B cell (primary cell): ENCODE data around the gene DTHD1. TPM values are rescaled to one million over a fixed set of nuclear protein-coding genes. Genes with fewer than 3 reads are reported as not detected.
A peak's percentile ranks its signal among the peaks of the same experiment; 100 is the strongest.

Experiments used
- ATAC-seq: fragments of 200-7000 bp; cut with Tn5 transposase; one replicate; pipeline ENCODE4 v1.10.0; 2021; ENCODE audit warnings: low read depth, mild to moderate bottlenecking, moderate number of reproducible peaks, moderate library complexity
- CTCF ChIA-PET: fragments of 350-600 bp; sonication (Branson Sonifier 250); formaldehyde crosslinking; loops from one replicate; lab custom pipeline; 2021; ENCODE audit warnings: antibody characterized with exemption, inconsistent platforms; lab: Charles Lee
- POLR2A ChIA-PET: fragments of 350-600 bp; sonication (Branson Sonifier 250); formaldehyde crosslinking; loops from one replicate; lab custom pipeline; 2021; ENCODE audit warnings: antibody characterized with exemption; lab: Charles Lee
- DNase-seq: peaks from one replicate; pipeline ENCODE4 v3.0.0; 2013
- H2AFZ ChIP-seq: 2 replicates; pipeline ENCODE4 v1.6.1; 2012; ENCODE audit warnings: mild to moderate bottlenecking, low read depth, low read length; ENCODE audit not compliant: insufficient read depth, poor library complexity, severe bottlenecking
- H3K27ac ChIP-seq, 2 donors: 1 replicate in 1 of 2; 2 replicates in 1 of 2; pipeline ENCODE4 v1.5.1; 2012 to 2013; ENCODE audit warnings: low read length in 2 of 2, mild to moderate bottlenecking in 2 of 2, moderate library complexity in 1 of 2
- H3K27me3 ChIP-seq, 4 experiments: fragments of 200-600 bp in 1 of 4; sonication (generic) in 1 of 4; replicated peaks in 1 of 4; 1 replicate in 2 of 4; 2 replicates in 2 of 4; pipeline versions ENCODE4 v1.6.1 to v1.7.0; 2013 to 2016; ENCODE audit warnings: low read length in 3 of 4, mild to moderate bottlenecking in 2 of 4, mixed read lengths in 1 of 4, moderate library complexity in 1 of 4; ENCODE audit not compliant: insufficient read depth in 4 of 4, control insufficient read depth in 3 of 4; ENCODE audit errors: control extremely low read depth in 1 of 4
- H3K36me3 ChIP-seq, 2 experiments: replicated peaks in 1 of 2; 1 replicate in 1 of 2; 2 replicates in 1 of 2; pipeline versions ENCODE4 v1.6.1 to v1.7.1; 2013; ENCODE audit warnings: low read length in 1 of 2; ENCODE audit not compliant: insufficient read depth in 2 of 2, control insufficient read depth in 1 of 2; ENCODE audit errors: control extremely low read depth in 1 of 2, extremely low read depth in 1 of 2
- H3K4me1 ChIP-seq, 2 donors: fragments of 200-600 bp in 1 of 2; sonication (generic) in 1 of 2; 1 replicate in 1 of 2; 2 replicates in 1 of 2; pipeline versions ENCODE4 v1.5.1 to v1.6.1; 2013 to 2017; ENCODE audit warnings: low read length in 2 of 2; ENCODE audit not compliant: control insufficient read depth in 2 of 2, insufficient read depth in 2 of 2
- H3K4me2 ChIP-seq: replicated peaks from 2 replicates; pipeline ENCODE3; 2012; ENCODE audit warnings: mild to moderate bottlenecking, low read depth, low read length; ENCODE audit not compliant: poor library complexity, severe bottlenecking
- H3K4me3 ChIP-seq, 5 experiments: fragments of 200-600 bp in 1 of 5; sonication (generic) in 1 of 5; 1 replicate in 3 of 5; 2 replicates in 2 of 5; pipeline versions ENCODE4 v1.5.1 to v1.7.0; 2011 to 2016; ENCODE audit warnings: low read length in 4 of 5, mild to moderate bottlenecking in 4 of 5, low read depth in 2 of 5, control low read depth in 1 of 5, moderate library complexity in 1 of 5; ENCODE audit not compliant: insufficient read depth in 1 of 5; ENCODE audit errors: control extremely low read depth in 1 of 5, extremely low read depth in 1 of 5
- H3K79me2 ChIP-seq: fragments of 200-600 bp; sonication (generic); one replicate; pipeline ENCODE4 v1.6.0; 2016; ENCODE audit warnings: low read length; ENCODE audit not compliant: control insufficient read depth, insufficient read depth
- H3K9ac ChIP-seq: fragments of 200-600 bp; sonication (generic); 2 replicates; pipeline ENCODE4 v1.6.1; 2017; ENCODE audit warnings: mild to moderate bottlenecking, low read length, moderate library complexity
- H3K9me3 ChIP-seq, 3 donors: one replicate each; pipeline versions ENCODE4 v1.6.1 to v1.7.1; 2013; ENCODE audit warnings: low read length in 2 of 3; ENCODE audit not compliant: control insufficient read depth in 2 of 3, insufficient read depth in 1 of 3; ENCODE audit errors: control extremely low read depth in 1 of 3
- H4K20me1 ChIP-seq: 2 replicates; pipeline ENCODE4 v1.6.0; 2012; ENCODE audit warnings: mild to moderate bottlenecking, low read length; ENCODE audit not compliant: insufficient read depth, control insufficient read depth, poor library complexity, severe bottlenecking
- H3K27ac Mint-ChIP-seq: one replicate; pipeline ENCODE4 v1.8.0; 2021; ENCODE audit warnings: mixed read lengths
- H3K27me3 Mint-ChIP-seq: one replicate; pipeline ENCODE4 v1.8.0; 2021; ENCODE audit warnings: mixed read lengths
- H3K4me1 Mint-ChIP-seq: one replicate; pipeline ENCODE4 v1.8.0; 2021; ENCODE audit warnings: mixed read lengths
- H3K4me3 Mint-ChIP-seq: one replicate; pipeline ENCODE4 v1.8.0; 2021; ENCODE audit warnings: mixed read lengths
- H3K9me3 Mint-ChIP-seq: one replicate; pipeline ENCODE4 v1.8.0; 2022; ENCODE audit warnings: mixed read lengths; ENCODE audit not compliant: insufficient read depth
- EZH2 ChIP-seq: IDR thresholded peaks from 2 replicates; pipeline ENCODE4 v1.6.1; 2012; ENCODE audit warnings: borderline replicate concordance, low read depth, mild to moderate bottlenecking, moderate library complexity, low read length; ENCODE audit not compliant: insufficient read depth, poor library complexity, severe bottlenecking
- WGBS: methylation state at CpG from one replicate; pipeline ENCODE4 v1.1.5; 2013; ENCODE audit warnings: missing lambda C conversion rate; ENCODE audit not compliant: insufficient coverage; 5-methylcytosine and 5-hydroxymethylcytosine counted together
- intact Hi-C: fragments of 100-400 bp; cut with micrococcal nuclease; formaldehyde crosslinking; loops from one replicate; pipeline ENCODE4 v1.10.0; 2022
- polyA plus RNA-seq: library from polyadenylated mRNA; depleted of rRNA; stranded (reverse); fragments of >200 nt; gene quantifications from 2 replicates; pipeline ENCODE4 v1.2.3, GENCODE V29; 2012
- total RNA-seq, 2 donors: library from RNA; stranded (reverse); fragments of 120-200 nt in 1 of 2; gene quantifications; 1 replicate in 1 of 2; 2 replicates in 1 of 2; pipeline versions ENCODE4 v1.2.3 to v1.2.4, GENCODE V29; 2013 to 2022
- TF ChIP-seq, protein P1 (sequence below): fragments of 200-600 bp; IDR thresholded peaks from one replicate; pipeline ENCODE4 v1.8.0; 2022; ENCODE audit warnings: antibody characterized with exemption, mild to moderate bottlenecking

DTHD1 gene
- total and polyA plus RNA-seq, 2 donors (not counting 1 experiment from before 2014, with no cell fraction given) = 0.04 TPM; not detected in 1

GRCh38 chr4:36244257-36245082, 36.9 kb upstream of the DTHD1 start, which contains the start of gene ARAP2:
Gene ARAP2, minus strand, starts transcription at chr4:36244514. Its CDS starts 15,028 bp downstream, at chr4:36229486.
- H3K79me2 ChIP-seq = peaks cover 48% of the 10 kb centered on the region
- peak within 1 kb of the TSS; percentile 84 for H3K4me2 ChIP-seq
- Mint-ChIP-seq H3K27ac (peak within 1 kb of the TSS; percentile 95), H3K9me3 (no peaks in the 10 kb centered on the region), H3K4me1 (peaks cover 41% of the 10 kb centered on the region), H3K27me3 (no peaks in the 10 kb centered on the region), H3K4me3 (peak within 1 kb of the TSS; percentile 96)
- no peaks in the 10 kb centered on the region for H3K36me3 ChIP-seq
- DNase-seq = peak; percentile 88
- H2AFZ ChIP-seq = peak within 1 kb of the TSS; percentile 86
- ChIA-PET POLR2A (interaction anchor here (0.6 to 3.1 kb wide), 5 partner anchors 10 to 105 kb away, joined by 3 to 16 read pairs (median 5); no protein-coding TSS in a partner anchor), CTCF (interaction anchor here (0.7 to 5.3 kb wide), 16 partner anchors 9 to 177 kb away, joined by 3 to 34 read pairs (median 4); no protein-coding TSS in a partner anchor)
- TF ChIP-seq EZH2 = no peak
- TF ChIP-seq, protein P1, sequence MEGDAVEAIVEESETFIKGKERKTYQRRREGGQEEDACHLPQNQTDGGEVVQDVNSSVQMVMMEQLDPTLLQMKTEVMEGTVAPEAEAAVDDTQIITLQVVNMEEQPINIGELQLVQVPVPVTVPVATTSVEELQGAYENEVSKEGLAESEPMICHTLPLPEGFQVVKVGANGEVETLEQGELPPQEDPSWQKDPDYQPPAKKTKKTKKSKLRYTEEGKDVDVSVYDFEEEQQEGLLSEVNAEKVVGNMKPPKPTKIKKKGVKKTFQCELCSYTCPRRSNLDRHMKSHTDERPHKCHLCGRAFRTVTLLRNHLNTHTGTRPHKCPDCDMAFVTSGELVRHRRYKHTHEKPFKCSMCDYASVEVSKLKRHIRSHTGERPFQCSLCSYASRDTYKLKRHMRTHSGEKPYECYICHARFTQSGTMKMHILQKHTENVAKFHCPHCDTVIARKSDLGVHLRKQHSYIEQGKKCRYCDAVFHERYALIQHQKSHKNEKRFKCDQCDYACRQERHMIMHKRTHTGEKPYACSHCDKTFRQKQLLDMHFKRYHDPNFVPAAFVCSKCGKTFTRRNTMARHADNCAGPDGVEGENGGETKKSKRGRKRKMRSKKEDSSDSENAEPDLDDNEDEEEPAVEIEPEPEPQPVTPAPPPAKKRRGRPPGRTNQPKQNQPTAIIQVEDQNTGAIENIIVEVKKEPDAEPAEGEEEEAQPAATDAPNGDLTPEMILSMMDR = no peak
- H3K4me3 ChIP-seq = peak within 1 kb of the TSS; percentile 79 to 96 (median 87)
- H3K27ac ChIP-seq = peak within 1 kb of the TSS; percentile 93 to 96
- no peaks in the 10 kb centered on the region for H3K27me3 ChIP-seq
- H3K4me1 ChIP-seq = peaks cover 18 to 22% of the 10 kb centered on the region in 2 donors
- H3K9me3 ChIP-seq = no peaks in the 10 kb centered on the region
- intact Hi-C loops = loop anchor here (1.0 to 10.0 kb wide), 6 partner anchors 11 to 1440 kb away; partner anchors contain the start of gene RELL1
- ATAC-seq = peak; percentile 81
- H3K9ac ChIP-seq = peak within 1 kb of the TSS; percentile 87
- H4K20me1 ChIP-seq = no peaks in the 10 kb centered on the region
- under 1% methylated on average over 80 of the region's 81 CpGs for WGBS

- H2AFZ ChIP-seq = no peak overlapping the region
- no peaks in the 10 kb centered on the region for H3K27me3 Mint-ChIP-seq
- no peak overlapping the region for H3K27ac ChIP-seq
- ATAC-seq (no peak), DNase-seq (no peak)
- ChIA-PET CTCF (no interaction called here), POLR2A (no interaction called here)
- no peak overlapping the region for H3K9ac ChIP-seq
- peaks cover 22% of the 10 kb centered on the region for H3K4me1 Mint-ChIP-seq
- H3K9me3 ChIP-seq = no peaks in the 10 kb centered on the region
- H4K20me1 ChIP-seq = no peaks in the 10 kb centered on the region
- H3K9me3 Mint-ChIP-seq = no peaks in the 10 kb centered on the region
- no peak overlapping the region for H3K27ac Mint-ChIP-seq
- peaks cover 12 to 16% of the 10 kb centered on the region in 2 donors for H3K4me1 ChIP-seq
- TF ChIP-seq EZH2 = no peak
- TF ChIP-seq, protein P1 = no peak
- intact Hi-C loops = loop anchor here (10.0 kb wide), 1 partner anchor 1435 kb away; the partner anchor contains the start of gene RELL1
- peaks cover 15% of the 10 kb centered on the region for H3K79me2 ChIP-seq
- no peaks in the 10 kb centered on the region for H3K36me3 ChIP-seq
- H3K4me3 Mint-ChIP-seq = no peak overlapping the region
- no peak overlapping the region for H3K4me2 ChIP-seq
- no peak overlapping the region for H3K4me3 ChIP-seq
- H3K27me3 ChIP-seq = no peaks in the 10 kb centered on the region
- WGBS = no CpG with 5 or more reads among the region's 1 CpG
Observed at GRCh38 chr4:36249610-36250009, 31.8 kb upstream of the DTHD1 start.
